SK-N-SH treated with all-trans-retinoic acid at 6 μM for 48 hours (cell line): ENCODE results near the gene ENAH.

Experiments used
- ATAC-seq: fragments of 200-7000 bp; cut with Tn5 transposase; 3 replicates; pipeline ENCODE4 v1.9.1; 2020; ENCODE audit warnings: mild to moderate bottlenecking, moderate library complexity
- ARNTL ChIP-seq: fragments of 450-650 bp; formaldehyde crosslinking; IDR thresholded peaks from 2 replicates; pipeline ENCODE4 v1.5.0; 2020; ENCODE audit warnings: low read depth, mild to moderate bottlenecking, moderate library complexity, borderline replicate concordance
- BACH2 ChIP-seq: fragments of 250-450 bp; sonication (Bioruptor Pico); IDR thresholded peaks from 2 replicates; pipeline ENCODE4 v1.9.0; 2021; ENCODE audit warnings: mild to moderate bottlenecking, borderline replicate concordance
- CREB5 ChIP-seq: fragments of 250-450 bp; sonication (Bioruptor Pico); IDR thresholded peaks from 2 replicates; pipeline ENCODE4 v1.5.1; 2020; ENCODE audit warnings: low read depth, mild to moderate bottlenecking, moderate library complexity
- CSRNP3 ChIP-seq: fragments of 250-450 bp; sonication (Bioruptor Pico); IDR thresholded peaks from 2 replicates; pipeline ENCODE4 v1.5.1; 2021; ENCODE audit warnings: mild to moderate bottlenecking, moderate library complexity
- ESRRG ChIP-seq: fragments of 250-450 bp; sonication (Bioruptor Pico); IDR thresholded peaks from 2 replicates; pipeline ENCODE4 v1.6.1; 2021; ENCODE audit warnings: mild to moderate bottlenecking
- GLIS3 ChIP-seq: fragments of 250-450 bp; sonication (Bioruptor Pico); IDR thresholded peaks from 2 replicates; pipeline ENCODE4 v1.5.0; 2020; ENCODE audit warnings: mild to moderate bottlenecking, moderate library complexity
- ISL1 ChIP-seq: fragments of 250-450 bp; sonication (Bioruptor Pico); IDR thresholded peaks from 2 replicates; pipeline ENCODE4 v2.1.2; 2022; ENCODE audit warnings: mild to moderate bottlenecking, moderate library complexity
- OSR1 ChIP-seq: fragments of 250-450 bp; sonication (Bioruptor Pico); IDR thresholded peaks from 2 replicates; pipeline ENCODE4 v1.8.0; 2022; ENCODE audit warnings: moderate library complexity, mild to moderate bottlenecking, inconsistent platforms
- POU6F1 ChIP-seq: fragments of 250-450 bp; sonication (Bioruptor Pico); IDR thresholded peaks from 2 replicates; pipeline ENCODE4 v1.8.0; 2021; ENCODE audit warnings: low read depth, mild to moderate bottlenecking, moderate library complexity, borderline replicate concordance
- SNAI2 ChIP-seq: fragments of 250-450 bp; sonication (Bioruptor Pico); IDR thresholded peaks from 2 replicates; pipeline ENCODE4 v1.5.0; 2020; ENCODE audit warnings: mild to moderate bottlenecking, moderate library complexity
- TOX ChIP-seq: fragments of 250-450 bp; sonication (Bioruptor Pico); IDR thresholded peaks from 2 replicates; pipeline ENCODE4 v1.8.0; 2021; ENCODE audit warnings: mild to moderate bottlenecking, moderate library complexity, borderline replicate concordance
- TSHZ2 ChIP-seq: fragments of 250-450 bp; sonication (Bioruptor Pico); IDR thresholded peaks from 2 replicates; pipeline ENCODE4 v1.5.0; 2020; ENCODE audit warnings: mild to moderate bottlenecking, moderate library complexity
- ZC3H10 ChIP-seq: fragments of 250-450 bp; sonication (Bioruptor Pico); IDR thresholded peaks from 2 replicates; pipeline ENCODE4 v1.5.1; 2021; ENCODE audit warnings: mild to moderate bottlenecking, moderate library complexity
- ZFP3 ChIP-seq: fragments of 250-450 bp; sonication (Bioruptor Pico); IDR thresholded peaks from 2 replicates; pipeline ENCODE4 v1.5.0; 2020; ENCODE audit warnings: mild to moderate bottlenecking, moderate library complexity
- ZFP30 ChIP-seq: fragments of 450-650 bp; formaldehyde crosslinking; IDR thresholded peaks from 2 replicates; pipeline ENCODE4 v1.5.0; 2022; ENCODE audit warnings: mild to moderate bottlenecking, moderate library complexity
- ZNF565 ChIP-seq: fragments of 450-650 bp; formaldehyde crosslinking; conservative IDR thresholded peaks from 2 replicates; pipeline ENCODE4 v1.5.0; 2020; ENCODE audit warnings: low read depth, mild to moderate bottlenecking, moderate library complexity
- ZNF70 ChIP-seq: fragments of 450-650 bp; formaldehyde crosslinking; IDR thresholded peaks from 2 replicates; pipeline ENCODE4 v1.5.0; 2020; ENCODE audit warnings: mild to moderate bottlenecking, moderate library complexity

Gene ENAH

GRCh38 chr1:225581186-225581585, 71.7 kb downstream of the ENAH start:
- TF ChIP-seq TSHZ2 (CRISPR knock-in tag) (no peak), CREB5 (CRISPR knock-in tag) (no peak), ESRRG (CRISPR knock-in tag) (no peak), ZNF565 (CRISPR knock-in tag) (no peak), BACH2 (no peak), ZC3H10 (CRISPR knock-in tag) (no peak), ISL1 (CRISPR knock-in tag) (no peak), TOX (CRISPR knock-in tag) (no peak), SNAI2 (no peak), GLIS3 (CRISPR knock-in tag) (no peak), OSR1 (no peak)
- ATAC-seq, result no peak

- no peak for TF ChIP-seq ARNTL (CRISPR knock-in tag)
- no peak for TF ChIP-seq TOX (CRISPR knock-in tag)
- TF ChIP-seq POU6F1 (CRISPR knock-in tag), result no peak
- no peak for ATAC-seq
Measured at GRCh38 chr1:225580238-225581099, 72.5 kb downstream of the ENAH start.

- no peak for TF ChIP-seq ZNF70 (CRISPR knock-in tag)
- no peak for TF ChIP-seq ZFP30 (CRISPR knock-in tag)
- TF ChIP-seq POU6F1 (CRISPR knock-in tag), result no peak
- TF ChIP-seq CSRNP3 (CRISPR knock-in tag), result no peak
- no peak for TF ChIP-seq BACH2
- TF ChIP-seq OSR1, result no peak
- TF ChIP-seq ZFP3 (CRISPR knock-in tag), result no peak
- TF ChIP-seq TSHZ2 (CRISPR knock-in tag), result no peak
- ATAC-seq, result peak; percentile 40
Measured at GRCh38 chr1:225578251-225578977, 74.5 kb downstream of the ENAH start.
